ENCODE data around the gene CTPS2.
"Not testable (repeated sequence)": the region's sequence is repeated elsewhere in the genome, so short reads cannot be mapped to it uniquely, and the experiment has no call there.

CTPS2 gene

GRCh38 chrX:16628946-16629595 is 83.4 kb downstream of the CTPS2 start:
- Histone ChIP-seq H3K4me1 (ENCODE audit: control insufficient read depth, low read depth, low read length) (peaks cover 22% of the 10 kb centered on the region), H3K36me3 (ENCODE audit: control insufficient read depth, low read depth, low read length) (no peaks in the 10 kb centered on the region), H3K27me3 (ENCODE audit: control insufficient read depth, insufficient read depth, low read length) (no peaks in the 10 kb centered on the region), H3K9me3 (ENCODE audit: control insufficient read depth, low read depth, low read length) (no peaks in the 10 kb centered on the region), H3K27ac (ENCODE audit: low read length) (no peak overlapping the region), H3K4me3 (ENCODE audit: low read length) (peak overlapping the region; percentile 6), H3K9ac (ENCODE audit: low read length) (no peak overlapping the region)

GRCh38 chrX:16628511-16628910 is 84.0 kb downstream of the CTPS2 start:
- Histone ChIP-seq H3K4me3 (ENCODE audit: low read length) (peak overlapping the region; percentile 6), H3K4me1 (ENCODE audit: control insufficient read depth, low read depth, low read length) (peaks cover 22% of the 10 kb centered on the region)
- not testable (repeated sequence) for H3K27ac ChIP-seq (ENCODE audit: low read length); H3K27me3 ChIP-seq (ENCODE audit: control insufficient read depth, insufficient read depth, low read length); H3K9ac ChIP-seq (ENCODE audit: low read length); H3K9me3 ChIP-seq (ENCODE audit: control insufficient read depth, low read depth, low read length); H3K36me3 ChIP-seq (ENCODE audit: control insufficient read depth, low read depth, low read length)

GRCh38 chrX:16619024-16619423 is 93.4 kb downstream of the CTPS2 start:
- H3K27me3 ChIP-seq (ENCODE audit: control insufficient read depth, insufficient read depth, low read length), result no peaks in the 10 kb centered on the region
- H3K4me3 ChIP-seq (ENCODE audit: low read length), result no peak overlapping the region
- H3K9me3 ChIP-seq (ENCODE audit: control insufficient read depth, low read depth, low read length), result no peaks in the 10 kb centered on the region
- no peaks in the 10 kb centered on the region for H3K4me1 ChIP-seq (ENCODE audit: control insufficient read depth, low read depth, low read length)
- H3K27ac ChIP-seq (ENCODE audit: low read length), result no peak overlapping the region
- no peak overlapping the region for H3K9ac ChIP-seq (ENCODE audit: low read length)
- peaks cover 29% of the 10 kb centered on the region for H3K36me3 ChIP-seq (ENCODE audit: control insufficient read depth, low read depth, low read length)

- H3K9ac ChIP-seq (ENCODE audit: low read length), result no peak overlapping the region
- H3K27me3 ChIP-seq (ENCODE audit: control insufficient read depth, insufficient read depth, low read length), result no peaks in the 10 kb centered on the region
- H3K27ac ChIP-seq (ENCODE audit: low read length), result no peak overlapping the region
- no peaks in the 10 kb centered on the region for H3K4me1 ChIP-seq (ENCODE audit: control insufficient read depth, low read depth, low read length)
- H3K9me3 ChIP-seq (ENCODE audit: control insufficient read depth, low read depth, low read length), result no peaks in the 10 kb centered on the region
- peaks cover 34% of the 10 kb centered on the region for H3K36me3 ChIP-seq (ENCODE audit: control insufficient read depth, low read depth, low read length)
- no peak overlapping the region for H3K4me3 ChIP-seq (ENCODE audit: low read length)
Measured at GRCh38 chrX:16618422-16618821, 94.0 kb downstream of the CTPS2 start.

- no peak overlapping the region for H3K27ac ChIP-seq (ENCODE audit: low read length)
- H3K27me3 ChIP-seq (ENCODE audit: control insufficient read depth, insufficient read depth, low read length), result no peaks in the 10 kb centered on the region
- no peak overlapping the region for H3K4me3 ChIP-seq (ENCODE audit: low read length)
- H3K9ac ChIP-seq (ENCODE audit: low read length), result no peak overlapping the region
- H3K9me3 ChIP-seq (ENCODE audit: control insufficient read depth, low read depth, low read length), result no peaks in the 10 kb centered on the region
- H3K4me1 ChIP-seq (ENCODE audit: control insufficient read depth, low read depth, low read length), result peaks cover 9% of the 10 kb centered on the region
- H3K36me3 ChIP-seq (ENCODE audit: control insufficient read depth, low read depth, low read length), result peaks cover 34% of the 10 kb centered on the region
Measured at GRCh38 chrX:16617382-16617781, 95.1 kb downstream of the CTPS2 start.

GRCh38 chrX:16612257-16612897 is 100.1 kb downstream of the CTPS2 start:
- Histone ChIP-seq H3K27ac (ENCODE audit: low read length) (peak overlapping the region; percentile 19), H3K36me3 (ENCODE audit: control insufficient read depth, low read depth, low read length) (peaks cover 31% of the 10 kb centered on the region), H3K9ac (ENCODE audit: low read length) (no peak overlapping the region), H3K27me3 (ENCODE audit: control insufficient read depth, insufficient read depth, low read length) (no peaks in the 10 kb centered on the region), H3K4me3 (ENCODE audit: low read length) (no peak overlapping the region), H3K4me1 (ENCODE audit: control insufficient read depth, low read depth, low read length) (peaks cover 19% of the 10 kb centered on the region), H3K9me3 (ENCODE audit: control insufficient read depth, low read depth, low read length) (no peaks in the 10 kb centered on the region)

GRCh38 chrX:16610654-16611053 is 101.8 kb downstream of the CTPS2 start:
- Histone ChIP-seq H3K4me1 (ENCODE audit: control insufficient read depth, low read depth, low read length) (peaks cover 19% of the 10 kb centered on the region), H3K36me3 (ENCODE audit: control insufficient read depth, low read depth, low read length) (peaks cover 30% of the 10 kb centered on the region)
- H3K9me3 ChIP-seq (ENCODE audit: control insufficient read depth, low read depth, low read length); H3K4me3 ChIP-seq (ENCODE audit: low read length); H3K9ac ChIP-seq (ENCODE audit: low read length); H3K27me3 ChIP-seq (ENCODE audit: control insufficient read depth, insufficient read depth, low read length); H3K27ac ChIP-seq (ENCODE audit: low read length): not testable (repeated sequence)

- Histone ChIP-seq H3K9me3 (ENCODE audit: control insufficient read depth, low read depth, low read length) (no peaks in the 10 kb centered on the region), H3K27me3 (ENCODE audit: control insufficient read depth, insufficient read depth, low read length) (no peaks in the 10 kb centered on the region), H3K4me3 (ENCODE audit: low read length) (no peak overlapping the region), H3K27ac (ENCODE audit: low read length) (no peak overlapping the region), H3K4me1 (ENCODE audit: control insufficient read depth, low read depth, low read length) (peaks cover 19% of the 10 kb centered on the region), H3K36me3 (ENCODE audit: control insufficient read depth, low read depth, low read length) (peaks cover 30% of the 10 kb centered on the region), H3K9ac (ENCODE audit: low read length) (no peak overlapping the region)
Measured at GRCh38 chrX:16610121-16610621, 102.3 kb downstream of the CTPS2 start.

GRCh38 chrX:16606142-16606720 is 106.2 kb downstream of the CTPS2 start:
- Histone ChIP-seq H3K4me1 (ENCODE audit: control insufficient read depth, low read depth, low read length) (no peaks in the 10 kb centered on the region), H3K36me3 (ENCODE audit: control insufficient read depth, low read depth, low read length) (peaks cover 23% of the 10 kb centered on the region), H3K27ac (ENCODE audit: low read length) (no peak overlapping the region), H3K4me3 (ENCODE audit: low read length) (no peak overlapping the region), H3K9ac (ENCODE audit: low read length) (no peak overlapping the region), H3K27me3 (ENCODE audit: control insufficient read depth, insufficient read depth, low read length) (no peaks in the 10 kb centered on the region), H3K9me3 (ENCODE audit: control insufficient read depth, low read depth, low read length) (no peaks in the 10 kb centered on the region)

- H3K9ac ChIP-seq (ENCODE audit: low read length), result no peak overlapping the region
- H3K27ac ChIP-seq (ENCODE audit: low read length), result no peak overlapping the region
- no peaks in the 10 kb centered on the region for H3K4me1 ChIP-seq (ENCODE audit: control insufficient read depth, low read depth, low read length)
- H3K36me3 ChIP-seq (ENCODE audit: control insufficient read depth, low read depth, low read length), result peaks cover 16% of the 10 kb centered on the region
- H3K4me3 ChIP-seq (ENCODE audit: low read length), result no peak overlapping the region
- no peaks in the 10 kb centered on the region for H3K9me3 ChIP-seq (ENCODE audit: control insufficient read depth, low read depth, low read length)
- H3K27me3 ChIP-seq (ENCODE audit: control insufficient read depth, insufficient read depth, low read length), result no peaks in the 10 kb centered on the region
Measured at GRCh38 chrX:16604337-16604736, 108.1 kb downstream of the CTPS2 start.

GRCh38 chrX:16603822-16604221 is 108.6 kb downstream of the CTPS2 start:
- Histone ChIP-seq H3K4me1 (ENCODE audit: control insufficient read depth, low read depth, low read length) (no peaks in the 10 kb centered on the region), H3K4me3 (ENCODE audit: low read length) (no peak overlapping the region), H3K27me3 (ENCODE audit: control insufficient read depth, insufficient read depth, low read length) (no peaks in the 10 kb centered on the region), H3K9me3 (ENCODE audit: control insufficient read depth, low read depth, low read length) (no peaks in the 10 kb centered on the region), H3K9ac (ENCODE audit: low read length) (no peak overlapping the region), H3K36me3 (ENCODE audit: control insufficient read depth, low read depth, low read length) (peaks cover 12% of the 10 kb centered on the region), H3K27ac (ENCODE audit: low read length) (no peak overlapping the region)

- not testable (repeated sequence) for H3K27ac ChIP-seq (ENCODE audit: low read length); H3K9me3 ChIP-seq (ENCODE audit: control insufficient read depth, low read depth, low read length); H3K4me1 ChIP-seq (ENCODE audit: control insufficient read depth, low read depth, low read length); H3K36me3 ChIP-seq (ENCODE audit: control insufficient read depth, low read depth, low read length); H3K9ac ChIP-seq (ENCODE audit: low read length); H3K4me3 ChIP-seq (ENCODE audit: low read length); H3K27me3 ChIP-seq (ENCODE audit: control insufficient read depth, insufficient read depth, low read length)
Measured at GRCh38 chrX:16603235-16603634, 109.2 kb downstream of the CTPS2 start.
